HG02678 (cell line): Measurements from ENCODE around the gene LHFPL2.

ENCODE experiments used
- ATAC-seq: cut with Tn5 transposase; IDR thresholded peaks from one replicate; pipeline ENCODE4 v1.9.1; 2021; ENCODE audit warnings: mild to moderate bottlenecking, moderate library complexity; ENCODE audit not compliant: unreplicated experiment

LHFPL2 gene

DNA sequence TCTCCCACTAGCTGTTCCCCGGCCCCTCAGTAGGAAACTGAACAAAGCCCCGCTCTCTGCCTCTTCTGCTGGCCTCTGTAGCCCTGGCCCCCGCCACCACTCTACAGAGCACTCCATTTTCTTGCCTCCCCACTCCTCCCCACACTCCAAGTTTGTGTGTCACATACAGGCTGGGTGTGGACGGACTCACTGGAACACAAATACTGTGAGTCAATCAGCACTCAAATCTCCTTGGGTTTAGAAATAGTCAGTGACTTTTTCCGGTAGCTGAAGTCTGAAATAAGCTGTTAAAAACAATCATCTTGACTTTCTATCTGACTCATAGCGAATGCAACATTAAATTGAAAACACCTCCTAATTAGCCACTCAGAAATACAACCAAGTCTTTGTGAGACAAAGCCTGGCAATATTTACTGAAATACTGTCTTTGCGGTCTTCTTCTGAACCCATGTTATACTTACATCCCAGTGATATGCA lies 122.5 kb downstream of the LHFPL2 start:
- no peak for ATAC-seq

DNA sequence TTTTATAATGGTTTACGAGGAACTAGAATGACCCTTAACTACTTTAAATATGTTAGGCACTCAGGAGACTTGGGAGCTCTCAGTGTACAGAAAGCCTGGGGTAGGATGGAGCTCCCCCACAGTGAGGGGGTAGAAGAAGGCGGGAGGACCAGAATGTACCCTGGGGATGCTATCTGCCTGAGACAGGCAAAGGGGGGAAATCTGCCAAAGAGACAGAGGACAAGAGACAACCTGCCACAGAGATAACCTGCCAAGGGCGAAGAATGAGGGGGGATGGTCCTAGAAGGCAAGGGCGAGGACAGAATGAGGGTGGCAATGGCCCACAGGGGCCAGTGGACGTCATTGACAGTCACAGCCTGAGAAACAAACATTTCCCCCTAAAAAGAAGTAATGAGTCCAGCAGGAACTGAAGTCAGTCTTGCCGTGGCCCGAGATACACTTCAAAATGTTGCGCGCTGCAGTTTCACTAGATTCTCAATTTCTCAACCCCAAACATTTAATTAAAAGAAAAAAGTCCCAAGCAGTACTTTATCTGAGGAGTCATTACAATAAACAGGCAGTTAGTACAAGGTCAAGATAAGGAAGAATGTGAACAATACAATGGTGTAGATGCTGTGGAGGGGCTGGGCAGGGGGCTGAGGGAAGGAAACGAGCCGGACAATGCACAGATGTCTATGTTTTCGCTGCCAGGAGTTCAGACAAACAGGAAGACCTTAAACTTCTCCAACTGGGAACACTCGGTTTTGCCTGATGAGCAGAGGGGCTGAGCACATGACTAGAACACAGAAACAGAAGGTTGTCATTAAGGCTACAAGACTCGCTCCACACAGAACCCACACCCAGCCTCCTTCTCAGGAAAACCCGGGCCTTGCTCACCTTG lies 125.0 kb downstream of the LHFPL2 start:
- ATAC-seq, result no peak

DNA sequence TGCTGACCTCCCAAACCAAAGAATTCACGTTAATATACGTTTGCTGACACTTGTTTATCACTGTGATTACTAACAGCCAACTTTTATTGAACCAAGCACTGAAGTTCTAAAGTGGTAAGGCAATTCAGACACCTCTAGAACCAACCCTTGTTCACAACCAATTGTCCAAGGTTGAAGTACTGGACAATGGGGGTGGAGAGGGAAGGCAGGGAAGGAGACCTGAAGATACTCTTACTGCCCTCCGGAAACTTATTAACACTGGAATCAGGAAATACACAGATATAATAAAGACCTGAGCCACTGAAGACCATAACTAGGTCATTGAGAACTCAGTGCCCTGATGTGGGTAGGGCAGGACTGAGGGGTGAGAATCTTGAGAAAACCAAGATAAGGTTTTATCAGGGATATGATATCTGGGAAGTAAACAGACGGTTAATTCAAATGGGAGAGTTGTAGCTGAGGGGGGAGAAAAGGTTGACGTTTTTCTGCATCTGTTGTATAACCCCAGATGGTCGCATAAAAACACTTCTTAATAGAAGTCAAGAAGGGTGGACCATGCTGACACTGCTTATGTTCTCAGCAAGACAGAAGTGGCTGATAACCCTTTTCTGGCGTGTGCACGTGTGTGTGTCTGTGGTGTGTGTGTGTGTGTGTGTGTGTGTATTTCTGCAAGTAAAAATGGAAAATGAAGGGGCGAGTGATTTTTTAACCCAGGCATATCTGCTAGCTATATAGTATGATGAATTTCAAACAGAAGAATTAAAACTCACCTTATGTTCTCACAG lies 125.9 kb downstream of the LHFPL2 start:
- ATAC-seq, result no peak

DNA sequence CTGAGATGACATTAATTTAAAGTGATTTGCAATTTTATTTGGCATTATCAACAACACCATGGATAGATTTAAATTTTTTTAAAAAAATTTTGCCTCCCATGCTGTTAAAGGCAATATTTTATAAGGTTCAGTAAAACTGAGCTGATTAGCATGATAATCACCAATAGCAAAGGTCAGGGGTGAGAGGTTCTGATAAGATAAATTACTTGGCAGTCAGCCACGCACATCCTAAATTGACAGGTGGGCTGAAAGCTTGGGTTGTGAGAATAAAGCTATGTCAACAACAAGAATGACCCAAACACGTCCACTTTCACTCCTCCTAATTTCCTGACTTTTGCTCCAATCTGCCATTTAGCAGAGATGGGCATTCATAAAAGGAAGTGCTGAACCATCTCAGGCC lies 127.1 kb downstream of the LHFPL2 start:
- no peak for ATAC-seq

DNA sequence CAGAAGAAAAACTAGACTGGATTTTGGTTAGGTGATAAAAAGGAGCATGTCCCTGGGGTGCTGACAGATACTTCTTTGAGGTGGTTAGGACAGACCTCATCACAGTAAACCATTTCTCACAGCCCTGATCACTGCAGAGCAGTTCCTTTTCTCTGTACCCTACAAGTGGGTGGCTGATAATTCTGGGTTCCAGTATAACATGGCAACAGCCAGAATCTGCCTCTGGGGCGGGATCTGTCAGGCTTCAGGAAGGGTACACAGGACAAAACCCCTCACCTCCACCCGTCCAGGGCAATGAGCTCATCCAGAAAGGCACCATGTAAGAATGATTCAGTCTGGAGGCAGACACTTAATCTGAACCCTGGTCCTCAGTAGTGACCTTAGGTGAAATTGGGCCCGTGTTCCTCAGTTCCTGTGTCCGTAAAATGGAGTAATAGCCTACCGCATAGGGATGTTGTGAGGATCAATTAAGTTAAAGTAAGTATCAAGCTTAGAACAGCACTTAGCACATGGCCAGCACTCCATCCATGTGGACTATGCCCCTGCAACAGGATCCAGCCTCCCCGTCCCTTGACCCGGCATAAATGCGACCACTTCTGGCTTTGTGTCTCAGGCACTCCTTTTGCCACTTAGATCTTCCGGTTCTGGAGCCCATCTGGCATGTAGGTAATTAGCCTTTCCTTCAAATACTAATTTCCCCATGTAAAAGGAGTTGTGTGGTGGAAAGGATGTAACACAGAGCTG lies 129.2 kb downstream of the LHFPL2 start:
- ATAC-seq, result peak; percentile 61

DNA sequence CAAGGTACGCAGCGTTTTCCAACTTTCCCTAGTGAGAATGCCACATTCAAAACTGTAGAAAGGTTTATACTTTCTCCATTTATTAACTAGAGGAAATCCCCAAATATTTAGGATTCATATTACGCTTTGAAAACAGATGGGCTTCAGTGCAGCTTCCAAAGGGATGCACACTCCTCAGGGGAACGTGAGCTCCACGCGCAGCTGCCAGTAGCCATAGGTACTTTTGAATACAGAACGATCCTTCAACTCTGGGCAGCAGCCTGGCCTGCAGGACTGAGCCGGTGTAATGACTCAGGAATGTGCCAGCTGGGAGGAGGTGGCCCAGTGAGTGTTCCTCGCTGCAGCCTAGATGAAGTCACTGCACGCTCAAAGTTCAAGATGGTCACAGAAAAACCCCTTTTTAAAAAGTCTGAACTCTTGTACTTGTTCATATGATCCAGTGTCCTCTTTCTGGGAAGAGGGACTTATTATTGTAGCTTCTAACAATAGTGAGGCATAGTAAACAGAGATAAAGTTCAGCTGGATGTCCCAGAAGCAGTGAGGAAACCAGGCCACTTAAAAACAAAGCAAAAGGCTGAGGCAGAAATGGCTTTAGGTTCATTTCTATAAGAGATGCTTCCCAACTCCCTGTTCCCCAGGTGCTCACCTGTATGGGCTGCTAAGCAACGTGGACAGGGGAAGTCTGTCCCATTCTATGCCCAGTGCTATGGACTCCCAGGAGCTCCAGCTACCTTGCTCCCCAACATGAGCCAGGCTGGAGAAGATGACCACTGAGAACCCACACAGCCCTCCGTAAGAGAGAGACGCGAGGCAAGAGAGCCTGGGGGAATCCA lies 130.0 kb downstream of the LHFPL2 start:
- ATAC-seq, result no peak

DNA sequence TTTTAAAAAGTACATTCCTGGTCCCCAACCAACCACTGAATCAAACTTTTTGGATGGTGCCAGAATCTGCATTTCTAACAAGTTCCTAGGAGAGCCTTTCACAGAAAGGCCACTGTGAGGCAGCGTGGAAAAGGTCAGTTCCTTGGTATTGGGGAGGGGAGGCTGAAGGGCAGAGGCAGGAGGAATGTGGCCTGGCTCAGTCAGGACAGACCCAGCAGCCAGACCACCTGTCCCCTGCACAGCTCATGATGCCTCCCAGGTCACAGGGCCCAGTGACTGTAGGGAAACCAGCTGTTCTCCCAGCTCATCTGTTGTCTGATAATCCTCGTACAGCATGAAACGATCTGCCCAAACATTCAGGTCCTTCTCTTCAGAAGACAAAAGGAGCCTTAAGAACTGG lies 132.9 kb downstream of the LHFPL2 start:
- no peak for ATAC-seq

DNA sequence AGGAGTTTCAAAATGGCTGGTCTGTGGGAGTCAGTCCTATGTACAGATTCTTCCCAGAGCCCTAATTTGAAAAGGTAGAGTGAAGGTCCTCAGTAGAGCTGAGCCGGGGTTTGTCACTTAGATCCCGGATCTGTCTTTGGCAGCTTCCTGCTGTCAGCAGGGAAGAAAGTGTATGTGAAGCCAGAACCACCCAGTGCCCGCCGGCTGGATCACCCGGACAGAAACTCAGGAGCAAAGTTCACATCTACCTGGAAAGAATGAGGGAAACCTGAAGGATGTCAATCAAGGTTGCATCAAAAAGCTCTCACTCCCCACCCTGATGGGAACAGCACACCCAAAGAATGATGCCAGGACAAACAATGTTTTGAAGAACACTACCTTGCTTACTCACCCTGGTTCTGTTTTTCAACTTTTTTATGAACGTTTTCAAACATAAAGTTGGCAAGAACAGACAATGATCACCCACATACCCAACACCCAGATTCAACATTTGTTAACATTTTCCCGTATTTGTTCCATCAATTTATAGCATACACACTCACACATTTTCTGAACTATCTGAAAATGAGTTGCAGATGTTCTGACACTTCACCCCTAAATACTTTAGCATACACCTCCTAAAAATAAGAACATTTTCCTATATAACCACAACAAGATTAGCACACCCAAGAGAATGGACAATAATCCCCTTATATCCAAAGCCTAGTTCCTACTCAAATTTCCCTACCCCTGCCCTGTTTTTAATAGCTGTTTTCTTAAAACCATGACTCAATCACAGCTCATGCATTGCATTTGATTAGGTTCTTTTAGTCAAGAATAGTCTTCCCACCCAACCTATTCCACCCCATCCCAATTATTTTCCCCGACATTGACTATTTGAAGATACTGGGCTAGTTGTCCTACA lies 133.9 kb downstream of the LHFPL2 start:
- no peak for ATAC-seq

DNA sequence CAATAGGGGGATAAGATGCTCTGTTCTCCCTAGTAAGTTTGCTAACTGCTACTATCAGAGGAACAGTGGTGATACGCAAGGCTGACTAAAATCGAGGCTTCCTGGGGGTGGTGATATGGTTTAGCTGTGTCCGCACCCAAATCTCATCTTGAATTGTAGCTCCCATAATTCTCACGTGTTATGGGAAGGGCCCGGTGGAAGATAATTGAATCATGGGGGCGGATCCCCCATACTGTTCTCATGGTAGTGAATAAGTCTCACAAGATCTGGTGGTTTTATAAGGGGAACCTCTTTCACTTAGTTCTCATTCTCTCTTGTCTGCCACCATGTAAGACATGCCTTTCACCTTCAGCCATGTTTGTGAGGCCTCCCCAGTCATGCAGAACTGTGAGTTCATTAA lies 135.1 kb downstream of the LHFPL2 start:
- no peak for ATAC-seq

DNA sequence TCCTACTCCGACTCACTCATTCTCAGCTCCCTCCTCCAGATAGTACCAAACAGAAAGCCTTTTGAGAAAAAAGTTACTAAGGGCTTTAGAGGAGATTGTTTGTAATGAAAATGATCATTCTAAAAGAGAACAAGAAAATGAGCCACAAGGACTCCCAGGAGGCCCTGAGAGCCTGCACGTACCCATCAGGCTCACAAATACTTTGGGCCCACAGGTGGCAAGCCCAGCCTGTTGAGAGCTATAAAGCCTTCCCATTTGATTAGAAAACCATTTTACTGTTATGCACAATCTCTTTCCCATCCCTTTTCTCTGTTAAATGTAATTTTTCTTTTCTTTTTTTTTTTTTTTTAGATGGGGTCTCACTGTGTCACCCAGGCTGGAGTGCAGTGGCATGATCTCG lies 136.1 kb downstream of the LHFPL2 start:
- ATAC-seq, result no peak

DNA sequence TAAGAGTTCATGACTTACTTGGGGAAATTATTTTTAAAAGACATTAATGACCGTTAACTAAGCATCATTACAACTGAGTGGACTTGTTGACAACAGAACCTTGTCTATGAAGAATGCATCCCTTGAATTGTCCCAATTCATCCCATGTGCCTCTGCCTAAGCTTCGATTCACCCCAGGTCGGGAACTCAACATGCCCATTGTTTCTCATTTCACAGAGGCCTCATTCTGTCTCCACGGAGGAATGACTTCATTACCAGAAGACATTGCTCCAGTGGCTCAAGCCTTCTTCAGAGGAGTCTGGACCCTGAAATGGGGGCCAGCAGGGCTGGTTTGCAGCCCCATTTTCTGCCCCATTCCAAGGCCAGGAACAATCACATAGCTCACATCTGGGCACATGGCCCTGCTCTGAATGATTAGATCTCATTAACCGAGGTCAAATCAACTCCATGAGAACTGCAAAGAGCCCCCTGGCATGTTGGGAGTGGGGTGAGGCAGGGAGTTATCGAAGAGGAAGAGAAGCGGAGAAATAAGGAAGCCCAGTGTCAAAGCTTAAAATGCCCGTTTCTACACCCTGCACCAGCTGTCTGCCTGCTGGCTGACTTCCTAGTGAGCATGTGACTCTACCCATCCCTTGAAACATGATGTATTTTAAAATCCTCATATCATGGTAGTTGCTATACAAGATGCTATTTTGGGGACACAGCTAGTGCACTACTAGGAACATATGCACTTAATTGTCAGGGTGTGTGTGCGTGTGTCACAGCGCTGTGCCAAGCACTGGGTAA lies 137.3 kb downstream of the LHFPL2 start:
- no peak for ATAC-seq

DNA sequence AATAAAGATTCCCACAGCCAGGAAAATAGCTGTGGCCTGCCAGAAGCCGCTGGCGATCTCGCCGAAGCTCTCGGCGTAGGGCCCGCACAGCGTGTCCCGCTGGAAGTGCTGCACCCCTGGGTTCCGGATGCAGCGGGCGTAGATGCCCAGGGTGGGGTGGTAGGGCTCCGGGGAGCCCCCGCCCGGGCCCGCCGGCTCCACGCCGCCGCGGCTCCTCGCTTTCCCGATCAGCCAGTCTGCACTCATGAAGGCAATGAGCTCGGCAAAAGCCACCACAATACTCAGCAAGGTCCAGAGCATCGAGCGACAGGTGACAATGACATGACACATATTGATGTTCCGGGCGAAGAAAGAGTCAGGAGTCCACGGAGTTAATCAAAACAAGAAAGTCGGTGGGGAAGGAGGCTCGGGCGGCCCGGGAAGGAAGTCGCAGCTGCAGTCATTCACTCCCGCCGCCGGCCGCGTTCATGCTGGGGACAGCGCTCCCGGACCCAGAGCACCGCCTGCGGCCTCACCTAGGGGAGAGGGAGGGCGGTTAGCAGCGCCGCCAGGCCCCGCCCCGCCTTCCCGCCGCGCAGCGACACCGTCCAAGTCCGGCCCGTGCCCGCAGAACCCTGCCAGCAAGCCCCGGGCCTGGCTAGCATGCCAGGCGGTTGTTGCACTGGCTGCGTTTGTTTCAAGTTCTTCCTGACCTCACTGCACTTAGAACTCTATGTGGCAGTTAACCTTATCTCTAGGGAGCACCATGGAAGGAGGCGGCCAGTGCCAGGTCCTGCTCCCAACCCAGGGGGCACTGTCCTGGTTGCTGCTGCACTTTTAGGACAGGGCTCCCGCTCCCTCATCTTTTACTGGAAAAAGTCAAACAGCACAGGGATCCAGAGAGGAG lies 138.4 kb downstream of the LHFPL2 start:
- peak; percentile 85 for ATAC-seq

DNA sequence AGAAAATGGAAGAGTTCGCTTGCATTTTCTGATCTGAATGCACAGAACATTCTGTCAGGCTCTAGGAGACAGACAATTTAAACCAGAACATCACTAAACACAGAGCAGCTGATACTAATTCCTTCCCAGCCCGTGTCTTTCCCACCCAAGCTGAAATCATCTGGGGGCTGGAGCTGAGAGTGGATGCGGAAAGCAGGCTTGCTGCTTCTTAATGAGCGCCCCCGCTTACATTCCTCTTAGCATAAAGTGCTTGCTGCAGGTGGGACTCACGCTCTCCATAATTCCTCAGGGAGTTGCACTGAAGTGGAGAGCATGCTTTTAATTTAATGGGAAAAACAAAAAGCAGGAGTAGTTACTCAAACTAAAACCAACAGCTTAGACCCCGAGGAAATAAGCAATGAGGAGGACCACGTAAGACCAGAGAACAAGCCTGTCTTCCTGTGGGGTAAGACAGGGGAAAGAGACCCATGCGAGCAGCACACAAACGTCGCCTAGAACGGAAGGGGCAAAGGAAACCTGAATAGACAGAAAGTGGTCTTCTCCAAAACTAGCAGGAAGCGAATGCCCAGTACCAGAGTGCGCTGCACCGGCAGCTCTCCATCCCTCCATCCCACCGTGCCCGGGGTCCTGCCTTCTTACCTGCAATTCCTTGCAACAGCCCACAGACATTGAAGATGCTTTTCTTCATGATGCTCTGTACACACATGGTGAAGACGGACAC lies 139.3 kb downstream of the LHFPL2 start:
- peak; percentile 9 for ATAC-seq

DNA sequence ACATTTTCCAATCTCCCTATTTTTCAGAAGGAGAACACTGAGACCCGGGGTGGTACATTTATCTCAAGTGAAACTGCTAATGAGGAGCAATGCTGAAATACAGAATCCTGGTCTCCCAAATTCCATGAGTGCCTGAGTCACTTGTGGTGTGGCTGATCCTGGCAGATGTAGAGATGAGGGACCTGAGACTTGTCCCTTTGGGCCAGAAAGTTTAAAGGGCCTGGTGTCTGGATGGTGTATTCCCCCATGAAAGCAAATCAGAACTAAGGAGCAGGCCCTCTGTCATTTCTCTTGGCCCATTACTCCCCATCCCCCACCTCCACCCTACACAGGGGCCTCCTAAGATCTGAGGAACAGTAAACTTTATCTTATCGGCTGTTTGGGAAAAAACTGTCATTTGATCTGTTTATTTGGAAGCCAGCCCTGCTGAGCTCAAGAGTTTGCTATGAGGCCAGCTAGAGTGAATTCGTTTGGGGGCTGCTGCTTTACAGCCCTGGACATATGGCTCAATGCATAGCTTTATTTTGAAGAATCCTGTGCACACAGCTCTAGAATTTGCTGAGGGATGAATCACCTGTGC lies 140.3 kb downstream of the LHFPL2 start:
- no peak for ATAC-seq

DNA sequence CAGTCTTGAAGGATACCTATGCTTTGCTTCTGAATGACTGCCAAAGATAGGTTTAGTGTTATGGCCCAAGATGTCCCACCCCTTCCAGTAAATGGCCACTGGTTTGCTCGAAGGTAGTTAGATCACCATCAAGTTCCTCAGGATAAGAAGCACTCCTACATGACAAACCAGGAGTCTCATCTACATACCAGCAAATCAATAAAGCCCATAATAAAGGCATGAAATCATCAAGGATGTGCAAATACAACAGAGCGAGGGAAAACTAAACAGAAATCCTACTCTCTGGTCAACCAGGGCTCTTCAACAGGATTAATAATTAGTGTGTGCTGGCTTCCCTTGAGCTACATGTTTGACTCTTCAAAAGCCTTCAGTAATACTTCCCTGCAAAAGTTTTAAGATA lies 141.0 kb downstream of the LHFPL2 start:
- no peak for ATAC-seq

DNA sequence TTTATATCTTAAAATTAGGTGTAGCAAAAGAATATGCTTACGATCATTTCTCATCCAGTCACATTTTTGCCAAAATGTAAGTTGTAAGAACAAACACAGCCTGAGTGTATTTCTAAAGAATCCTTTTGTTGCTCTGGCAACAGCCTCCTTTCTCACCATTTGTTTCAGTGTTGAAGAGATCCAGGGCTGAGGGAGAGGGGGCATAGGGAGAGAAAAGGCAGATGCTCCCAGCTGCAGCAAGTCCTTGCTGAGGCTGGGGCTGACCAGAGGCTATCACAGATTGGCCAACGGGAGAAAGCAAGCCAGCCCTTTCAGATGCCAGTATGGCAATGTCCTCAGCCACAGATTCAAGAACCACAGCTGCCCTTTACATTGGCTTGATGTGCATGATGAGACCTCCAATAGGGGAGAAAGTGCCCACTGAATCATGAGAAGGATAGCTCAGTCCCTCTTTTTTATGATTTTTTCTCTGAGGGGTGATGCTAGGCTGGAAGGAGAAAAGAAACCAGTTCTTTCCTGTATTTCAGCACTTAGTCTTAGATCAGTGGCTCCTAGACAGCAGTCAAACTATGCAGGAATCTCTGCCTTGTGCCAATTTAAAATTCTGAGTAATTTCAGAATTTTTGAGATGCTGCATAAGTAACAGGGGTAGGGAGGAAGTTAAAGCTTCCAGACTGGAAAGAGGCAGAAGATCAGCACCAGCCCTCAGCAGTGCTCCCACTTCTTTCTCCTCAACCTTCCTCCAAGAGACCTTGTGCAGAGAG lies 142.1 kb downstream of the LHFPL2 start:
- ATAC-seq, result no peak
